Measurements from ENCODE around the gene RMND5B.

The RMND5B gene

DNA sequence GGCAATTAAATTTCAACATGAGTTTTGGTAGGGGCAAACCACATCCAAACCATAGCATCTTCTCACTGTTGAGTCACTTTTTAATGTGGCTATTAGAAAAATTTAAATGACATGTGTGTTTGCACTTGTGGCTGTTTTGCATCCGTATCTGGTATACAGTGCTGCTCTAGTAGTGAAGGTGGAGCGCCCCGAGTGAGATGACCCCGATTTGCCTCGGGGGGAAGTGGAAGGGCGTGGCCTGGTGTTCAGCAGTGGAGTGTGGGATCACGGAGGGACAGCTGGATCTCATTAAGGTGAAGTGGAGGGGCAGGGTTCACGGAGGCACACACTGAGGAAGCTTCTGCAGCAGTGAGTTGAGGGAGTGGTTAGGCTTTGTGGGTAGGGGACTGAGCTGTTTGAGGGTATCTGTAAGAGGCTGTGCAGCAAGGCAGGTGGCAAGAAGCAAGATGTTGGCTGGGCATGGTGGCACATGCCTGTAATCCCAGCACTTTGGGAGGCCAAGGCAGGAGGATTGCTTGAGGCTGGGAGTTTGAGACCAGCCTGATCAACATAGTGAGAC, 62.5 kb downstream of the RMND5B start:
- no peaks in the 10 kb centered on the region for H3K9me3 ChIP-seq (replicated peaks; ENCODE audit: insufficient read depth, low read length)
- no peaks in the 10 kb centered on the region for H4K20me1 ChIP-seq (ENCODE audit: insufficient read depth, low read length)
- H3F3A ChIP-seq (ENCODE audit: insufficient read depth, low read length) = no peaks in the 10 kb centered on the region
- no peak overlapping the region for H3K4me3 ChIP-seq (ENCODE audit: low read length)
- TF ChIP-seq, protein P1, sequence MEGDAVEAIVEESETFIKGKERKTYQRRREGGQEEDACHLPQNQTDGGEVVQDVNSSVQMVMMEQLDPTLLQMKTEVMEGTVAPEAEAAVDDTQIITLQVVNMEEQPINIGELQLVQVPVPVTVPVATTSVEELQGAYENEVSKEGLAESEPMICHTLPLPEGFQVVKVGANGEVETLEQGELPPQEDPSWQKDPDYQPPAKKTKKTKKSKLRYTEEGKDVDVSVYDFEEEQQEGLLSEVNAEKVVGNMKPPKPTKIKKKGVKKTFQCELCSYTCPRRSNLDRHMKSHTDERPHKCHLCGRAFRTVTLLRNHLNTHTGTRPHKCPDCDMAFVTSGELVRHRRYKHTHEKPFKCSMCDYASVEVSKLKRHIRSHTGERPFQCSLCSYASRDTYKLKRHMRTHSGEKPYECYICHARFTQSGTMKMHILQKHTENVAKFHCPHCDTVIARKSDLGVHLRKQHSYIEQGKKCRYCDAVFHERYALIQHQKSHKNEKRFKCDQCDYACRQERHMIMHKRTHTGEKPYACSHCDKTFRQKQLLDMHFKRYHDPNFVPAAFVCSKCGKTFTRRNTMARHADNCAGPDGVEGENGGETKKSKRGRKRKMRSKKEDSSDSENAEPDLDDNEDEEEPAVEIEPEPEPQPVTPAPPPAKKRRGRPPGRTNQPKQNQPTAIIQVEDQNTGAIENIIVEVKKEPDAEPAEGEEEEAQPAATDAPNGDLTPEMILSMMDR (IDR thresholded peaks at IDR 0.05; ENCODE audit: low read length) = no peak
- TF ChIP-seq EZH2 (optimal IDR thresholded peaks at IDR 0.05; ENCODE audit: low read depth, low read length) (no peak), EZH2phosphoT487 (IDR thresholded peaks at IDR 0.05; ENCODE audit: low read length) (no peak)
- no peak overlapping the region for H3K27ac ChIP-seq (ENCODE audit: low read length)
- H3K4me2 ChIP-seq (ENCODE audit: low read depth, low read length) = no peak overlapping the region
- no peaks in the 10 kb centered on the region for H3K4me1 ChIP-seq (ENCODE audit: low read length)
- H3K27me3 ChIP-seq (replicated peaks; ENCODE audit: insufficient read depth, low read length) = peaks cover 15% of the 10 kb centered on the region
- no peaks in the 10 kb centered on the region for H3K79me2 ChIP-seq (ENCODE audit: low read length)
- H3K36me3 ChIP-seq (replicated peaks; ENCODE audit: insufficient read depth, low read length) = no peaks in the 10 kb centered on the region
- H3K9me2 ChIP-seq (replicated peaks; ENCODE audit: insufficient read depth, low read length) = no peaks in the 10 kb centered on the region
- H2AFZ ChIP-seq (ENCODE audit: low read length) = no peak overlapping the region
- no peak for DNase-seq
- no peak overlapping the region for H3K9ac ChIP-seq (ENCODE audit: low read length)

DNA sequence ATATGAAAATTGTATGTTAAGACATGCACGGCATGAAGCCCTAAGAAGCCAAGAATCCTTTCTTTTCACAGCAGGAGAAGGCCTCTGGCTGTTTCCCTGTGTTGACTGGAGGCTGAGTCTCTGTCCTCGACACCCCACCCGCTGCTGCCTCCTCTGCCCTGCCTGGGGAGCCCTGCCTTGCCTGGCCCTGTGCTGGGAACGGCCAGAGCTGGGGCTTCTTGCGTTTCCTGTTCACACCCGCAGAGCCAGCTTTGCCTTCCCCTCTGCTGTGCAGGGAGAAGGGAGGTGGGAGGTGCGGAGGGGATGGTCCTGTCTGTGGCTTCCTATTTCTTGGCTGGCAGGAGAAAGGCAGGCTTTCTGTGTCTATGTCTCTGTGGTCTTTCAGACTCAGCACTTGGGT, 63.2 kb downstream of the RMND5B start:
- no peaks in the 10 kb centered on the region for H3K36me3 ChIP-seq (replicated peaks; ENCODE audit: insufficient read depth, low read length)
- no peaks in the 10 kb centered on the region for H3F3A ChIP-seq (ENCODE audit: insufficient read depth, low read length)
- H2AFZ ChIP-seq (ENCODE audit: low read length) = no peak overlapping the region
- no peak overlapping the region for H3K27ac ChIP-seq (ENCODE audit: low read length)
- no peaks in the 10 kb centered on the region for H3K9me3 ChIP-seq (replicated peaks; ENCODE audit: insufficient read depth, low read length)
- H3K9me2 ChIP-seq (replicated peaks; ENCODE audit: insufficient read depth, low read length) = no peaks in the 10 kb centered on the region
- H3K4me2 ChIP-seq (ENCODE audit: low read depth, low read length) = no peak overlapping the region
- no peak overlapping the region for H3K9ac ChIP-seq (ENCODE audit: low read length)
- H3K4me1 ChIP-seq (ENCODE audit: low read length) = no peaks in the 10 kb centered on the region
- H3K79me2 ChIP-seq (ENCODE audit: low read length) = no peaks in the 10 kb centered on the region
- DNase-seq = no peak
- H3K27me3 ChIP-seq (replicated peaks; ENCODE audit: insufficient read depth, low read length) = peaks cover 15% of the 10 kb centered on the region
- no peaks in the 10 kb centered on the region for H4K20me1 ChIP-seq (ENCODE audit: insufficient read depth, low read length)
- TF ChIP-seq, protein P1 (IDR thresholded peaks at IDR 0.05; ENCODE audit: low read length) = no peak
- TF ChIP-seq EZH2phosphoT487 (IDR thresholded peaks at IDR 0.05; ENCODE audit: low read length) (no peak), EZH2 (optimal IDR thresholded peaks at IDR 0.05; ENCODE audit: low read depth, low read length) (no peak)
- H3K4me3 ChIP-seq (ENCODE audit: low read length) = no peak overlapping the region

DNA sequence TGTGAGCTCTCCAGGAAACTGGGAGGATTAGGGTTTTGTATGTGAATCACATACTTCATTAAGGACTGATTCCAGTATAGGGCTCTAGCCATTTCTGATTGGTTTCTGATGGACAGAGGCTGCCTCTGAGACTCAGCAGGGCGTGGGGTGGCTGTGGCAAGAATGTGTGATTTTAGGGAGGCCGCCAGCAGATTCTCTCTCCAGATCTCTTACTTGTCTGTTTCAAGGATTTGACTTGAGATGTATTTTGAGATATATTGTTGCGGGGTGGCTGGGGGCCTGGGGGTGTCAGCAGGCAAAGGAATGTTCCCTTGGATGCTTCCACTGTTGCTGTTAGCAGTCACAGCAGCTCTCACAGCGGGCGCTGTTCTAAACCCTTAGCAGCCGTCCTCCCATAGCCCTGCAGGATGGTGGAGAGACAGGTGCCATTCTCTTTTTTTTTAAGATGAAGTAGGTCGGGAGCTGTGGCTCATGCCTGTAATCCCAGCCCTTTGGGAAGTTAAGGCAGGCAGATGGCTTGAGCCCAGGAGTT, 65.5 kb downstream of the RMND5B start:
- Histone ChIP-seq H4K20me1 (ENCODE audit: insufficient read depth, low read length) (no peaks in the 10 kb centered on the region), H3K27ac (ENCODE audit: low read length) (no peak overlapping the region), H3K9me2 (replicated peaks; ENCODE audit: insufficient read depth, low read length) (no peaks in the 10 kb centered on the region), H3K4me1 (ENCODE audit: low read length) (no peaks in the 10 kb centered on the region), H3K4me3 (ENCODE audit: low read length) (no peak overlapping the region), H3K79me2 (ENCODE audit: low read length) (no peaks in the 10 kb centered on the region), H2AFZ (ENCODE audit: low read length) (no peak overlapping the region), H3K9me3 (replicated peaks; ENCODE audit: insufficient read depth, low read length) (no peaks in the 10 kb centered on the region), H3F3A (ENCODE audit: insufficient read depth, low read length) (no peaks in the 10 kb centered on the region), H3K27me3 (replicated peaks; ENCODE audit: insufficient read depth, low read length) (peaks cover 15% of the 10 kb centered on the region), H3K36me3 (replicated peaks; ENCODE audit: insufficient read depth, low read length) (no peaks in the 10 kb centered on the region), H3K9ac (ENCODE audit: low read length) (no peak overlapping the region), H3K4me2 (ENCODE audit: low read depth, low read length) (no peak overlapping the region)
- no peak for TF ChIP-seq EZH2phosphoT487 (IDR thresholded peaks at IDR 0.05; ENCODE audit: low read length)
- TF ChIP-seq EZH2 (optimal IDR thresholded peaks at IDR 0.05; ENCODE audit: low read depth, low read length) = no peak
- TF ChIP-seq, protein P1 (IDR thresholded peaks at IDR 0.05; ENCODE audit: low read length) = no peak
- no peak for DNase-seq
